H1 (cell line): ENCODE data around the gene PPEF2. TPM values are rescaled to one million over a fixed set of nuclear protein-coding genes. Genes with fewer than 3 reads are reported as not detected.

Source experiments
- CTCF ChIA-PET: fragments of 300-600 bp; sonication (Branson Sonifier 250); formaldehyde crosslinking; loops from one replicate; lab custom pipeline; 2021; ENCODE audit not compliant: partially characterized antibody; lab: Charles Lee
- POLR2A ChIA-PET: fragments of 300-600 bp; sonication (Branson Sonifier 250); formaldehyde crosslinking; loops from one replicate; lab custom pipeline; 2021; ENCODE audit warnings: inconsistent platforms; ENCODE audit not compliant: partially characterized antibody; lab: Charles Lee
- DNase-seq, 2 experiments: peaks; one replicate each; pipeline versions ENCODE4 v3.0.0 to v3.0.0-alpha.2; 2010 to 2022; ENCODE audit warnings: low spot score in 2 of 2, low read depth in 1 of 2, mixed read lengths in 1 of 2
- FAIRE-seq: peaks from 2 replicates; lab custom pipeline; 2011; peaks lifted over from hg19 to GRCh38; lab: Jason Lieb, UNC
- H2AFZ ChIP-seq: 2 replicates; pipeline ENCODE4 v1.8.1; 2012; ENCODE audit warnings: low read length, inconsistent platforms
- H2AK5ac ChIP-seq: 2 replicates; pipeline ENCODE4 v1.6.1; 2013; ENCODE audit warnings: low read depth, low read length
- H2BK120ac ChIP-seq: replicated peaks from 2 replicates; pipeline ENCODE3; 2013; ENCODE audit warnings: low read depth, low read length, inconsistent platforms
- H2BK12ac ChIP-seq: 2 replicates; pipeline ENCODE4 v1.6.1; 2013; ENCODE audit warnings: low read depth, low read length
- H2BK15ac ChIP-seq: 2 replicates; pipeline ENCODE4 v1.6.1; 2013; ENCODE audit warnings: low read length
- H2BK20ac ChIP-seq: 2 replicates; pipeline ENCODE4 v1.6.1; 2013; ENCODE audit warnings: low read length
- H2BK5ac ChIP-seq: 2 replicates; pipeline ENCODE4 v1.6.1; 2013; ENCODE audit warnings: low read depth, low read length
- H3K14ac ChIP-seq: 2 replicates; pipeline ENCODE4 v1.6.1; 2013; ENCODE audit warnings: inconsistent platforms; ENCODE audit not compliant: insufficient read length
- H3K18ac ChIP-seq: 2 replicates; pipeline ENCODE4 v1.6.1; 2013; ENCODE audit warnings: low read length; ENCODE audit errors: extremely low read depth
- H3K23ac ChIP-seq: 2 replicates; pipeline ENCODE4 v1.6.1; 2013; ENCODE audit warnings: inconsistent platforms; ENCODE audit not compliant: insufficient read length
- H3K23me2 ChIP-seq: 2 replicates; pipeline ENCODE4 v1.6.1; 2013; ENCODE audit warnings: low read depth, low read length
- H3K27ac ChIP-seq: 2 replicates; pipeline ENCODE4 v1.6.1; 2011; ENCODE audit warnings: low read depth, low read length, inconsistent platforms
- H3K27me3 ChIP-seq, 4 experiments: replicated peaks in 1 of 4; 1 replicate in 1 of 4; 2 replicates in 3 of 4; pipeline versions ENCODE4 v1.6.1 to v1.8.1; 2011 to 2013; ENCODE audit warnings: low read length in 3 of 4, mild to moderate bottlenecking in 3 of 4, inconsistent platforms in 2 of 4, mixed read lengths in 2 of 4, moderate library complexity in 1 of 4; ENCODE audit not compliant: control insufficient read depth in 3 of 4, insufficient read depth in 3 of 4; ENCODE audit errors: extremely low read depth in 1 of 4
- H3K36me3 ChIP-seq, 4 experiments: 2 replicates each; pipeline versions ENCODE4 v1.6.1 to v1.8.1; 2011 to 2013; ENCODE audit warnings: mild to moderate bottlenecking in 4 of 4, low read length in 3 of 4, moderate library complexity in 2 of 4, control low read depth in 1 of 4, inconsistent platforms in 1 of 4; ENCODE audit not compliant: insufficient read depth in 4 of 4, control insufficient read depth in 2 of 4
- H3K4ac ChIP-seq: replicated peaks from 2 replicates; pipeline ENCODE3; 2013; ENCODE audit warnings: low read length, low read depth, mixed read lengths, inconsistent platforms; ENCODE audit not compliant: insufficient read length
- H3K4me1 ChIP-seq, 4 experiments: replicated peaks in 1 of 4; 1 replicate in 1 of 4; 2 replicates in 3 of 4; pipeline versions ENCODE4 v1.6.1 to v1.8.1; 2011 to 2013; ENCODE audit warnings: low read length in 3 of 4, inconsistent platforms in 2 of 4, mixed read lengths in 1 of 4; ENCODE audit not compliant: insufficient read depth in 4 of 4, control insufficient read depth in 3 of 4
- H3K4me2 ChIP-seq, 2 experiments: 2 replicates each; pipeline versions ENCODE4 v1.6.1 to v1.8.1; 2011 to 2013; ENCODE audit warnings: low read depth in 2 of 2, low read length in 2 of 2, control low read depth in 1 of 2, inconsistent platforms in 1 of 2, mild to moderate bottlenecking in 1 of 2; ENCODE audit not compliant: insufficient read depth in 1 of 2
- H3K4me3 ChIP-seq, 4 experiments: fragments of 200-600, 300-600 bp in 1 of 4; sonication (generic), shearing (Covaris generic), sonication (Bioruptor Twin) in 1 of 4; 2 replicates each; pipeline versions ENCODE4 v1.5.1 to v1.8.1; 2011 to 2016; ENCODE audit warnings: low read length in 4 of 4, low read depth in 3 of 4, control low read depth in 2 of 4, inconsistent platforms in 2 of 4, mild to moderate bottlenecking in 2 of 4, mixed read lengths in 1 of 4, moderate library complexity in 1 of 4; ENCODE audit not compliant: insufficient read depth in 2 of 4; ENCODE audit errors: extremely low read depth in 1 of 4
- H3K56ac ChIP-seq: replicated peaks from 2 replicates; pipeline ENCODE3; 2013; ENCODE audit warnings: low read depth, mild to moderate bottlenecking, mixed read lengths, low read length, inconsistent platforms; ENCODE audit not compliant: insufficient read length
- H3K79me1 ChIP-seq: 2 replicates; pipeline ENCODE4 v1.6.1; 2013; ENCODE audit warnings: low read depth, low read length, control low read depth
- H3K79me2 ChIP-seq, 2 experiments: 2 replicates each; pipeline versions ENCODE4 v1.6.1 to v1.8.1; 2012 to 2013; ENCODE audit warnings: low read length in 2 of 2, mild to moderate bottlenecking in 2 of 2, inconsistent platforms in 1 of 2; ENCODE audit not compliant: insufficient read depth in 2 of 2, control insufficient read depth in 1 of 2
- H3K9ac ChIP-seq, 4 experiments: replicated peaks in 1 of 4; 1 replicate in 1 of 4; 2 replicates in 3 of 4; pipeline versions ENCODE4 v1.6.1 to v1.8.1; 2011 to 2013; ENCODE audit warnings: low read depth in 3 of 4, low read length in 3 of 4, control low read depth in 2 of 4, mild to moderate bottlenecking in 2 of 4, moderate library complexity in 2 of 4, inconsistent platforms in 1 of 4; ENCODE audit errors: extremely low read depth in 1 of 4
- H3K9me3 ChIP-seq, 2 experiments: 2 replicates each; pipeline versions ENCODE4 v1.6.1 to v1.8.1; 2012 to 2013; ENCODE audit warnings: mild to moderate bottlenecking in 2 of 2, moderate library complexity in 2 of 2, control low read depth in 1 of 2, inconsistent platforms in 1 of 2, low read depth in 1 of 2, low read length in 1 of 2, mixed read lengths in 1 of 2; ENCODE audit not compliant: insufficient read depth in 2 of 2
- H4K20me1 ChIP-seq, 2 experiments: replicated peaks in 1 of 2; 2 replicates each; pipeline versions ENCODE3 to v1.8.1; 2011 to 2013; ENCODE audit warnings: inconsistent platforms in 2 of 2, low read length in 2 of 2, mild to moderate bottlenecking in 1 of 2; ENCODE audit not compliant: insufficient read depth in 2 of 2, control insufficient read depth in 1 of 2
- H4K5ac ChIP-seq: 2 replicates; pipeline ENCODE4 v1.6.1; 2013; ENCODE audit warnings: low read length, low read depth, mixed read lengths, inconsistent platforms; ENCODE audit not compliant: insufficient read length
- H4K8ac ChIP-seq: 2 replicates; pipeline ENCODE4 v1.8.0; 2013; ENCODE audit warnings: mild to moderate bottlenecking, moderate library complexity, low read length, inconsistent platforms; ENCODE audit not compliant: insufficient read depth; ENCODE audit errors: extremely low read depth
- H4K91ac ChIP-seq: replicated peaks from 2 replicates; pipeline ENCODE3; 2013; ENCODE audit warnings: low read length, mixed read lengths, inconsistent platforms; ENCODE audit not compliant: insufficient read length
- ASH2L ChIP-seq: fragments of 200-600, 300-600 bp; sonication (generic); IDR thresholded peaks from one replicate; pipeline ENCODE4 v1.7.1; 2017; ENCODE audit warnings: low read length
- CBX5 ChIP-seq: fragments of 300-800, 300-1000 bp; sonication (generic); IDR thresholded peaks from 2 replicates; pipeline ENCODE4 v1.7.1; 2016; ENCODE audit warnings: antibody characterized with exemption, low read length, low read depth
- CREB1 ChIP-seq: IDR thresholded peaks from 2 replicates; pipeline ENCODE4 v1.6.1; 2012; ENCODE audit warnings: inconsistent platforms
- E2F6 ChIP-seq: IDR thresholded peaks from 2 replicates; pipeline ENCODE4 v1.6.1; 2012; ENCODE audit warnings: inconsistent platforms
- FOSL1 ChIP-seq: IDR thresholded peaks from 2 replicates; pipeline ENCODE4 v1.6.1; 2011; ENCODE audit warnings: mild to moderate bottlenecking, low read depth, low read length, moderate library complexity; ENCODE audit not compliant: insufficient read depth
- GABPA ChIP-seq: IDR thresholded peaks from 2 replicates; pipeline ENCODE4 v1.6.1; 2011; ENCODE audit warnings: mild to moderate bottlenecking, low read length, moderate library complexity, borderline replicate concordance; ENCODE audit not compliant: insufficient read depth
- HDAC6 ChIP-seq: IDR thresholded peaks from one replicate; pipeline ENCODE4 v1.7.1; 2012; ENCODE audit warnings: low read depth, mild to moderate bottlenecking, inconsistent platforms, low read length, moderate library complexity
- JUND ChIP-seq: IDR thresholded peaks from 2 replicates; pipeline ENCODE4 v1.6.1; 2011; ENCODE audit warnings: mild to moderate bottlenecking, improper control_type of control experiment, low read length
- KDM1A ChIP-seq: fragments of 200-600, 300-600 bp; sonication (generic); IDR thresholded peaks from 2 replicates; pipeline ENCODE4 v1.7.1; 2016; ENCODE audit warnings: mild to moderate bottlenecking, low read length, borderline replicate concordance
- KDM5A ChIP-seq: fragments of 200-600 bp; IDR thresholded peaks from 2 replicates; pipeline ENCODE4 v1.7.1; 2012; ENCODE audit warnings: mild to moderate bottlenecking, low read length, inconsistent platforms, mixed read lengths
- MAFK ChIP-seq: IDR thresholded peaks from 2 replicates; pipeline ENCODE4 v1.6.1; 2012; ENCODE audit warnings: low read depth, mild to moderate bottlenecking, improper control_type of control experiment, low read length
- POLR2A ChIP-seq, 2 experiments: IDR thresholded peaks; 1 replicate in 1 of 2; 2 replicates in 1 of 2; pipeline ENCODE4 v1.6.1; 2011; ENCODE audit warnings: low read depth in 2 of 2, low read length in 2 of 2, mild to moderate bottlenecking in 2 of 2; ENCODE audit errors: control extremely low read depth in 1 of 2
- POU5F1 ChIP-seq: IDR thresholded peaks from 2 replicates; pipeline ENCODE4 v1.6.1; 2011; ENCODE audit warnings: low read depth, mild to moderate bottlenecking, low read length, moderate library complexity
- RFX5 ChIP-seq: IDR thresholded peaks from 2 replicates; pipeline ENCODE4 v1.6.1; 2011; ENCODE audit warnings: low read depth, low read length, improper control_type of control experiment, borderline replicate concordance
- SP4 ChIP-seq: IDR thresholded peaks from 2 replicates; pipeline ENCODE4 v1.6.1; 2012; ENCODE audit warnings: low read length, inconsistent platforms
- WGBS, 2 experiments: shearing (Covaris generic) in 1 of 2; methylation state at CpG; one replicate each; pipeline versions ENCODE4 v1.1.6 to v1.1.7; 2013 to 2015; ENCODE audit warnings: low lambda C conversion rate in 2 of 2, mixed read lengths in 2 of 2, inconsistent platforms in 1 of 2, low coverage in 1 of 2, missing lambda C conversion rate in 1 of 2; ENCODE audit not compliant: insufficient replicate concordance in 2 of 2, insufficient coverage in 1 of 2, insufficient read length in 1 of 2; ENCODE audit errors: extremely low coverage in 1 of 2, missing lambda C conversion rate in 1 of 2; 5-methylcytosine and 5-hydroxymethylcytosine counted together
- polyA plus RNA-seq, 7 experiments: library from polyadenylated mRNA; depleted of rRNA in 3 of 7; stranded (reverse) in 5 of 7; unstranded in 2 of 7; fragments of >200 nt in 5 of 7; fragments of 200-250 nt in 2 of 7; gene quantifications; 1 replicate in 5 of 7; 2 replicates in 1 of 7; 4 replicates in 1 of 7; pipeline versions ENCODE4 v1.2.1 to v1.2.3, GENCODE V29; 2011 to 2013; ENCODE audit warnings: missing spikeins in 2 of 7, mixed read lengths in 2 of 7
- total RNA-seq: library from RNA; stranded (reverse); fragmentation: NEBNext Ultra II Directional; extraction: Animal tissue kit (Norgen Biotek cat#: 25700); gene quantifications from 2 replicates; pipeline ENCODE4 v1.2.1, GENCODE V29; 2021

Gene PPEF2
- total and polyA plus RNA-seq, 2 of the 8 experiments (the other 6 are each of a cell fraction or from before 2014, with no cell fraction given), result not detected

GRCh38 chr4:75919920-75920319 is 17.7 kb upstream of the PPEF2 start:
- Histone ChIP-seq H3K23me2 (no peaks in the 10 kb centered on the region), H4K5ac (no peak overlapping the region), H3K4me3 (no peak overlapping the region), H3K4me1 (peaks cover 0 to 5% (median 2%) of the 10 kb centered on the region in 4 experiments; a peak in 4 of 7 replicates), H2AK5ac (no peak overlapping the region), H3K4me2 (no peak overlapping the region), H4K8ac (no peak overlapping the region; the same call in 1 of the 2 replicates), H2BK120ac (no peak overlapping the region), H3K27me3 (no peaks in the 10 kb centered on the region), H3K9ac (no peak overlapping the region), H3K79me2 (no peaks in the 10 kb centered on the region), H3K56ac (no peak overlapping the region), H2BK5ac (no peak overlapping the region), H2AFZ (no peak overlapping the region), H2BK20ac (no peak overlapping the region), H3K23ac (no peak overlapping the region), H3K14ac (no peak overlapping the region), H3K4ac (no peak overlapping the region), H3K9me3 (no peaks in the 10 kb centered on the region), H2BK12ac (no peak overlapping the region), H4K20me1 (no peaks in the 10 kb centered on the region), H3K18ac (no peak overlapping the region), H3K79me1 (no peaks in the 10 kb centered on the region), H3K27ac (no peak overlapping the region), H4K91ac (no peak overlapping the region), H3K36me3 (0 out of 8 replicates have a peak, but pooled peaks cover 0 to 4% (median 0%) of the 10 kb centered on the region in 4 experiments), H2BK15ac (no peak overlapping the region)
- no peak for DNase-seq
- ChIA-PET POLR2A (no interaction called here), CTCF (interaction anchor here (1.5 to 2.6 kb wide), 2 partner anchors 20 to 27 kb away, joined by 3 to 10 read pairs; partner anchors contain the start of gene NAAA)
- WGBS, 2 experiments, result 90% methylated on average over 3 of the region's 3 CpGs; no CpG with 5 or more reads in 1 of the 2 experiments
- FAIRE-seq, result no peak
- no peak for TF ChIP-seq HDAC6
- TF ChIP-seq MAFK, result no peak
- no peak for TF ChIP-seq CREB1
- TF ChIP-seq CBX5, result no peak
- TF ChIP-seq GABPA, result no peak
- no peak for TF ChIP-seq E2F6
- TF ChIP-seq KDM5A, result no peak
- TF ChIP-seq FOSL1, result no peak
- TF ChIP-seq POU5F1, result no peak
- TF ChIP-seq SP4, result no peak
- TF ChIP-seq KDM1A, result no peak
- TF ChIP-seq RFX5, result no peak
- no peak for TF ChIP-seq POLR2A (IDR thresholded peaks at IDR 0.05; ENCODE audit: control extremely low read depth in 1 of 2, low read depth in 2 of 2, low read length in 2 of 2)
- TF ChIP-seq ASH2L, result no peak
- TF ChIP-seq JUND, result no peak
